ENCODE results near the gene AATK.

AATK gene

DNA sequence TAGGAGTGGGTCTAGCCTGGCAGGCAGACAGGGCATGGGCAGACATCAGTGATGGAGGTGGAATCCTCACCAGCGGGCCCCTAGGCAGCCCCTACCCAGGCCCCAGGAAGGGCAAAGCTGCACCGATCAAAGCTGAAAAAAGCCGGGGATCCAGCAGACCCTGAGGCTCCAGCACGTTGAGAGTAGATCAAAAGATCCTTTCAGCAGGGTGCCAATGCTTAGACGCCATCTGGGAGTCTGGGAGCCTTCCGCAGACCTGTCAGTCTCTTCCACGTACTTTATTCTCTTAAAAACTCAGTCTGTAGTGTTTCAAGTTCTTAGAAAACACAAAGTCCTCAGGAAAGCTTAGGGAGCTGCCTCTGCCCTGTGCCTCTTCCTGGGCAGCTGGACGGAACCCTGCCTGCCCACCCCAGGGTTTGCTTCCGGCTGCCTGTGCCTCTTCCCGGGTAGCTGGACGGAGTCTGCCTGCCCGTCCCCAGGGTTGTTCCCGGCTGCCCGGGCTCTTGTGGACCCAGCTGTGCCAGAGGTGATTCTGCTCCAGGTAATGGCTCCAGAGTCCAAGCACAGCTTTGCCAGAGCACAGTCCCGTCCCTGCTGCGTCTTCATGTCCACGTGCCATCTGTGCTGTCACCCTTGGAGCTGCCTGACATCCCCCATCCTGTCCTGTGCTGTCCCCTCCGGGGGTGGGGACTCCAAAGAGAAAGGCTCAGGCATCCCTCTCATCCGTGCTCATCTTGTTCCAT lies 51.5 kb downstream of the AATK start:
- Histone ChIP-seq H3K9me3 (ENCODE audit: control insufficient read depth in 1 of 2, low read length in 2 of 2) (no peaks in the 10 kb centered on the region), H3K27ac (ENCODE audit: low read length) (no peak overlapping the region), H3K27me3 (ENCODE audit: low read depth, low read length) (no peaks in the 10 kb centered on the region), H3K36me3 (ENCODE audit: control insufficient read depth in 1 of 2, insufficient read depth in 2 of 2, low read length in 2 of 2) (peaks cover 0 to 41% of the 10 kb centered on the region in 2 donors), H3K4me1 (ENCODE audit: control insufficient read depth in 1 of 2, insufficient read depth in 2 of 2, low read length in 2 of 2) (peaks cover 0 to 16% of the 10 kb centered on the region in 2 donors), H3K4me3 (ENCODE audit: low read depth in 1 of 2, low read length in 2 of 2) (no peak overlapping the region)

DNA sequence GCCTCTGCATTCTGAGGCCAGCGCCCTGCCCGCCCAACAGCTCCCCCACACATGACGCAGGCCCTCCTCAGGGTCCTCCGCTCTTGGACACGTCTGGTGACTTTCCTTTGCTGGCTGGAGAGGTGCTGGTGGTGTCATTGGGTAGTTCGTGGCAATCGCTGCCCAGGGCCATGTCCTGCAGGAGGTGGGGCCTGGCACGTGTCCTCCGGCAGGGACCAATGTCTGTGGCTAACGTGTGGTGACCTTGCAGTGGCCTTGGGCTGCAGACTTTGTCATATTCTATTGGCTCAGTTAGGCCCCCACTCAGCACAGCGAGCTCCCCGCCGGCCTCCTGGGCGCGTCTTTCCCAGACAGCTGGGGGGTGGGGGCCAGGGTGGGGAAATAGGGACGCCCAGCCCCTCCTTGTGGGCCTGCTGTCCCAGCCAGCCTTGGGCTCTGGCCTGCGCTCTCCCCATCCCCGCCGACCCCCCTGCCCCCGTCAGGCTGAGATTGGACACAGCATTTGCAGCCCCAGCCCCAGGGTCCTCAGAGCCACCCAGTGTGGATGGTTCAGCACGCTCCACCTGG lies 52.8 kb downstream of the AATK start:
- Histone ChIP-seq H3K27ac (ENCODE audit: low read length) (no peak overlapping the region), H3K27me3 (ENCODE audit: low read depth, low read length) (no peaks in the 10 kb centered on the region), H3K4me1 (ENCODE audit: control insufficient read depth in 1 of 2, insufficient read depth in 2 of 2, low read length in 2 of 2) (peaks cover 0 to 5% of the 10 kb centered on the region in 2 donors), H3K36me3 (ENCODE audit: control insufficient read depth in 1 of 2, insufficient read depth in 2 of 2, low read length in 2 of 2) (peaks cover 0 to 48% of the 10 kb centered on the region in 2 donors), H3K9me3 (ENCODE audit: control insufficient read depth in 1 of 2, low read length in 2 of 2) (no peaks in the 10 kb centered on the region), H3K4me3 (ENCODE audit: low read depth in 1 of 2, low read length in 2 of 2) (no peak overlapping the region)

DNA sequence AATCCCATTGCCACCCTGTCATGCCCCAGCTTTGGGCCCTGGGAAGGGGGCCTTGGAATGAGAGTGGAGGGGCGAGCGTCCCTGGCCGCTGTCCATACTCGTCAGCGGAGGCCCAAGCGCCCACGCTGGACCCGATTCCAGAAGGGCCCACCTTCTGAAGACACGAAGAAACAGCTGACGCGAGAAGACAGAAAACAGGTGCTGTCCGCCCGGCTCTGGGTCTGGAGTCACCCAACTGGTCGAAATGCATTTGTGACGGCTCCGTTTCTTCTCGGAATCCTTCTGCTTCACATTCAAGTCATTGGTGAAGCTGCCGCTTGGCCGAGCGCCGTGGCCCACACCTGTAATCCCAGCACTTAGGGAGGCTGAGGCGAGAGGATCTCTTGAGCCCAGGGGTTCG lies 53.6 kb downstream of the AATK start:
- H3K4me1 ChIP-seq (ENCODE audit: control insufficient read depth in 1 of 2, insufficient read depth in 2 of 2, low read length in 2 of 2) = peaks cover 0 to 4% of the 10 kb centered on the region in 2 donors
- no peaks in the 10 kb centered on the region for H3K27me3 ChIP-seq (ENCODE audit: low read depth, low read length)
- peaks cover 0 to 52% of the 10 kb centered on the region in 2 donors for H3K36me3 ChIP-seq (ENCODE audit: control insufficient read depth in 1 of 2, insufficient read depth in 2 of 2, low read length in 2 of 2)
- no peak overlapping the region for H3K4me3 ChIP-seq (ENCODE audit: low read depth in 1 of 2, low read length in 2 of 2)
- H3K9me3 ChIP-seq (ENCODE audit: control insufficient read depth in 1 of 2, low read length in 2 of 2) = no peaks in the 10 kb centered on the region
- H3K27ac ChIP-seq (ENCODE audit: low read length) = no peak overlapping the region

DNA sequence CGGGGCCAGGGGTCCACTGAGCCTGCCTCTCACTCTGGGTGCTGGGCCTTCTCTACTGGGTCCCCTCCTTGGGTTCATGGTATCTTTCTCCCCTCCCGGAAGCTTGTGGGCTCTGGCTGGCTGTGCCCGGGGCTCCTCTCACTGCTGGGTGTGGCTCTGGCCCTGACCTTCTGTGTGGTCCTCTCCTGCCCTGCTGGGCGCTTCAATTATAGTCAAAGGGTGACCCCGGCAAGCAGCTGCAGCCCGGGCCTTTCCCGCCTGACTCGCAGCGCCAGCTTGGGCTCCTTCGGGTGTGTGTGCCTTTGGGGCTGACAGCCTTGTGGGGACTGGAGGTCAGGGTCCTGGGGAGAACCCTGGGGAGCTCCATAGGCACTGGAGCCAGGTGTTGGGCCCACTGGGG lies 55.0 kb downstream of the AATK start:
- Histone ChIP-seq H3K27me3 (ENCODE audit: low read depth, low read length) (no peaks in the 10 kb centered on the region), H3K27ac (ENCODE audit: low read length) (no peak overlapping the region), H3K4me3 (ENCODE audit: low read depth in 1 of 2, low read length in 2 of 2) (no peak overlapping the region), H3K36me3 (ENCODE audit: control insufficient read depth in 1 of 2, insufficient read depth in 2 of 2, low read length in 2 of 2) (peaks cover 0 to 62% of the 10 kb centered on the region in 2 donors), H3K9me3 (ENCODE audit: control insufficient read depth in 1 of 2, low read length in 2 of 2) (no peaks in the 10 kb centered on the region), H3K4me1 (ENCODE audit: control insufficient read depth in 1 of 2, insufficient read depth in 2 of 2, low read length in 2 of 2) (no peaks in the 10 kb centered on the region)

DNA sequence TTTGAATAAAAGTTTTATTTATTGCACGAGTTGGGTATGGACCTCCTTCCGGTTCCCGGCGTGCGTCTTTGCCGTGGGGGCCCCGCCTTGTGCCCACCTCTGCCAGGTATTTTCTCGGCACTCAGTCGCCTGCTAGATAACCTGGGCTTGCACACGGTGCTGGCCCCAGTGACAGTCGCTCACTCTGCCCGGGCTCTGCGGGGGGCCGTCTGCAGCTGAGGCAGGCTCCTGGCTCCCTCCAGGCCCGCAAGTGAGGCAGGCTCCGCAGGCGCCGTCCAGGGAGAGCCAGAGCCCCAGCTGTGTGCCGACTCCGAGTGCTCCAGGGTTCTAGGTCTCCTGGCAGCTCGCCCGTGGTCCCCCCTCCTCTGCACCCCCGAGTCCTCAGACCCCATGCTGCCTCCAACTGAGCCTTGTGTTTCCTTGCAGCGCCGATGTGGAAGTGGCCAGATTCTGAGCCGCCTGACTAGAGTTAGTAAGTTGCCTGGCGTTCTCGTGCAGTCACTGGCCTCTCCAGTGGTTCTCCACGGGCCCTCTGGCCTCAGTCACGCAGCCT lies 55.5 kb downstream of the AATK start:
- Histone ChIP-seq H3K27me3 (ENCODE audit: low read depth, low read length) (no peaks in the 10 kb centered on the region), H3K4me3 (ENCODE audit: low read depth in 1 of 2, low read length in 2 of 2) (no peak overlapping the region), H3K36me3 (ENCODE audit: control insufficient read depth in 1 of 2, insufficient read depth in 2 of 2, low read length in 2 of 2) (peaks cover 0 to 62% of the 10 kb centered on the region in 2 donors), H3K9me3 (ENCODE audit: control insufficient read depth in 1 of 2, low read length in 2 of 2) (no peaks in the 10 kb centered on the region), H3K27ac (ENCODE audit: low read length) (no peak overlapping the region), H3K4me1 (ENCODE audit: control insufficient read depth in 1 of 2, insufficient read depth in 2 of 2, low read length in 2 of 2) (no peaks in the 10 kb centered on the region)

DNA sequence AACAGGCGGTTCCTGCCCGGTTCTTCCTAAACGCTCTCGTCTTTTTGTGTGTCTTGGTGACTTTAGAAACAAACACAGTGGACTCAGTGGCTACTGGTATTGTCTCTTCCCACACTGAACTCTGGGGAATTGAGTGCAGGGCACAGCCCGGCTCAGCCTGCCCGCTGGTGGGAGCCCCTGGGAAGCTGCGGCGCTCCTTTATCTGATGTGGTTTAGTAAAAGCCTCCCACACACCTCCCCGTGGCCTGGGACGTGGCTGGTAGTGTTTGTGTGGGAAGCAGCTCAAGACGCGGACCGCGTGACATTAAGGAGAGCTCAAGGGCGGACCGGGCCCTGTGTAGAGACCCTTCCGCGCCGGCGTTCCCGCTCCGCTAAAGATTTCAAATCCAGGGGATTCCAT lies 56.1 kb downstream of the AATK start:
- Histone ChIP-seq H3K4me1 (ENCODE audit: control insufficient read depth in 1 of 2, insufficient read depth in 2 of 2, low read length in 2 of 2) (no peaks in the 10 kb centered on the region), H3K27ac (ENCODE audit: low read length) (no peak overlapping the region), H3K36me3 (ENCODE audit: control insufficient read depth in 1 of 2, insufficient read depth in 2 of 2, low read length in 2 of 2) (peaks cover 0 to 66% of the 10 kb centered on the region in 2 donors), H3K27me3 (ENCODE audit: low read depth, low read length) (no peaks in the 10 kb centered on the region), H3K9me3 (ENCODE audit: control insufficient read depth in 1 of 2, low read length in 2 of 2) (no peaks in the 10 kb centered on the region), H3K4me3 (ENCODE audit: low read depth in 1 of 2, low read length in 2 of 2) (no peak overlapping the region)

DNA sequence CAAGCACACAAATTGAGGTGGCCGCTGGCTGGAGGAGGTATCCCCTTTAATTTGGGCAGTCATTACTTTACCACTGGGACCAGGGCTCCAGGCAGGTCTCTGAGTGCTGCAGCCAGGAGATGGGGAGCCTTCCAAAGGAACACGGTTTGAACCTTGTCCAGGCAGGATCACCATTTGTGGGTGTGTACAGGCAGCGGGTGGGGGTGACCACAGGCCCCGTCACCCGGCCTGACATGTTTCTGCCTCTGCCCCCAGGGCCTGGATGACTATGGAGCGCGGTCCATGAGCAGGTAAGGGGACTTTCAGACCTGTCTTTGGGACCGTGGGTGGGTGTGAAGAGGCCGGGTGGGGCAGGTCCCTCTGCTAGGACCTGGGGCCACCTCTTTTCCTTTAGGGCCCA lies 57.8 kb downstream of the AATK start:
- H3K4me3 ChIP-seq (ENCODE audit: low read depth in 1 of 2, low read length in 2 of 2) = no peak overlapping the region
- H3K27ac ChIP-seq (ENCODE audit: low read length) = no peak overlapping the region
- peaks cover 6 to 83% of the 10 kb centered on the region in 2 donors for H3K36me3 ChIP-seq (ENCODE audit: control insufficient read depth in 1 of 2, insufficient read depth in 2 of 2, low read length in 2 of 2)
- H3K9me3 ChIP-seq (ENCODE audit: control insufficient read depth in 1 of 2, low read length in 2 of 2) = no peaks in the 10 kb centered on the region
- H3K4me1 ChIP-seq (ENCODE audit: control insufficient read depth in 1 of 2, insufficient read depth in 2 of 2, low read length in 2 of 2) = no peaks in the 10 kb centered on the region
- H3K27me3 ChIP-seq (ENCODE audit: low read depth, low read length) = no peaks in the 10 kb centered on the region

DNA sequence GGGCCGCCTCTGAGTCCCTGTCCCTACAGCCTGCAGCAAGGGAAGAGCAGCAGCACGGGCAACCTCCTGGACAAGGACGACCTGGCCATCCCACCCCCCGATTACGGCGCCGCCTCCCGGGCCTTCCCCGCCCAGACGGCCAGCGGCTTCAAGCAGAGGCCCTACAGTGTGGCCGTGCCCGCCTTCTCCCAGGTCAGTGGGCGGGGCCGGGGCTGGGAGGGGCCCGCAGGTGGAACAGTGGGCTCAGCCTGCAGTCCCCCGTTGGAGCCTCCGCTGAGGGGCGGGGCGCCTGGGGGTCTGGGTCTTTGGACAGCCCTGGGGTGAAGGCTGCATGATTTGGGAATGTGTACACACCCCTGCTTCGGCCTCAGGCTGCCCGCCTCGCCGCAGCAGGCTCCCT lies 59.3 kb downstream of the AATK start:
- H3K36me3 ChIP-seq (ENCODE audit: control insufficient read depth in 1 of 2, insufficient read depth in 2 of 2, low read length in 2 of 2) = peaks cover 6 to 76% of the 10 kb centered on the region in 2 donors
- H3K4me3 ChIP-seq (ENCODE audit: low read depth in 1 of 2, low read length in 2 of 2) = no peak overlapping the region
- no peaks in the 10 kb centered on the region for H3K9me3 ChIP-seq (ENCODE audit: control insufficient read depth in 1 of 2, low read length in 2 of 2)
- H3K27me3 ChIP-seq (ENCODE audit: low read depth, low read length) = no peaks in the 10 kb centered on the region
- no peak overlapping the region for H3K27ac ChIP-seq (ENCODE audit: low read length)
- peaks cover 0 to 5% of the 10 kb centered on the region in 2 donors for H3K4me1 ChIP-seq (ENCODE audit: control insufficient read depth in 1 of 2, insufficient read depth in 2 of 2, low read length in 2 of 2)

DNA sequence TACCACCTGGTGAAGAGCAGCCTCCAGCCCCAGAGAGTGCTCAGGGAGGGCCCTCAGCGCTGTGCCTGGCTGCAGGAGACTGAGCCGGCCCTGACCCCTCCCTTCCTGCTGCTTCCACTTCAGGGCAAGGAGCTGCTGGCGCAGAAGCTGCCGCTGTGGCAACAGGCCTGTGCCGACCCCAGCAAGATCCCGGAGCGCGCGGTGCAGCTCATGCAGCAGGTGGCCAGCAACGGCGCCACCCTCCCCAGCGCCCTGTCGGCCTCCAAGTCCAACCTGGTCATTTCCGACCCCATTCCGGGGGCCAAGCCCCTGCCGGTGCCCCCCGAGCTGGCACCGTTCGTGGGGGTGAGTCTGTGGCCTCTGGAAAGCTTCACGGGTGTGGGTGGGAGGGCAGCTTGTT lies 62.6 kb downstream of the AATK start:
- Histone ChIP-seq H3K4me3 (ENCODE audit: low read depth in 1 of 2, low read length in 2 of 2) (no peak overlapping the region), H3K27me3 (ENCODE audit: low read depth, low read length) (no peaks in the 10 kb centered on the region), H3K36me3 (ENCODE audit: control insufficient read depth in 1 of 2, insufficient read depth in 2 of 2, low read length in 2 of 2) (peaks cover 12 to 71% of the 10 kb centered on the region in 2 donors), H3K4me1 (ENCODE audit: control insufficient read depth in 1 of 2, insufficient read depth in 2 of 2, low read length in 2 of 2) (peaks cover 0 to 12% of the 10 kb centered on the region in 2 donors), H3K9me3 (ENCODE audit: control insufficient read depth in 1 of 2, low read length in 2 of 2) (no peaks in the 10 kb centered on the region), H3K27ac (ENCODE audit: low read length) (no peak overlapping the region)

DNA sequence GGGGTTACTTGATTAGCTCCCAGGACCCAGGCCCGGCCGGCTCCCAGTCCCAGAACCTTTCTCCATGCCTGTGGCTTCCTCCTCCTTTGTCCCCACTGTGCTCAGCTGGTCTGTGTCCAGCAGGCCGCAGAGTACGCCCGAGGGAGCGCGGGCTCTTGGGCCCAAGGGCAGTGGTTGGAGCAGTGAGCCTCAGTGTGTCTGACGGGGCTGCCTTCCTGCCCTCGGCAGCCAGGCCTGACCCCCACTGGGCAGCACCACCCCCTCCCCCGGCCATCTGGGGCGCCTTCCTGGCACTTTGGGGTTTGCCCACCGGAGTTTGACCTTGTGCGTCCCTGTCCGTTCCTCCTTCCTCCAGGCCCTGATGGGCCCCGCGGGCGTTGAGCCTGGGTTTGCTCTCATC lies 63.2 kb downstream of the AATK start:
- H3K27me3 ChIP-seq (ENCODE audit: low read depth, low read length) = no peaks in the 10 kb centered on the region
- peaks cover 12 to 67% of the 10 kb centered on the region in 2 donors for H3K36me3 ChIP-seq (ENCODE audit: control insufficient read depth in 1 of 2, insufficient read depth in 2 of 2, low read length in 2 of 2)
- no peak overlapping the region for H3K27ac ChIP-seq (ENCODE audit: low read length)
- peaks cover 0 to 14% of the 10 kb centered on the region in 2 donors for H3K4me1 ChIP-seq (ENCODE audit: control insufficient read depth in 1 of 2, insufficient read depth in 2 of 2, low read length in 2 of 2)
- no peak overlapping the region for H3K4me3 ChIP-seq (ENCODE audit: low read depth in 1 of 2, low read length in 2 of 2)
- H3K9me3 ChIP-seq (ENCODE audit: control insufficient read depth in 1 of 2, low read length in 2 of 2) = no peaks in the 10 kb centered on the region

DNA sequence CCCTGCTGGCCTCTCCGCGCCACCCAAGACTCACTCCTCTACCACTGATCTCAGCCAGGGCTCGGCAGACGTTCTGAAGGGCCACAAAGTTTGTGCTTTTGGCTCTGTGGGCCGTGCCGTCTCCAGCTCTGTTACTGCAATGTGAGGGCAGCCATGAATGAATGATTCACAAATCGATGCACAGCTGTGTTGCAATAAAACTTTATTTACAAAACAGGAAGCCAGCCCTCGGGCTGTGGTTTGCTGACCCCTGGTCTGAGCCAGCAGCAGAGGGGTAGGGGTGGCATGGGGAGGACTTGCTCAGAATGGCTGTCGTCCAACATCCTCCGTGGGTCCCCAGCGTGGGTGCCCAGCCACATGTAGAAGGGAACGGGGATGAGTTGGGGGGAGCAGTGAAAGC lies 63.7 kb downstream of the AATK start:
- Histone ChIP-seq H3K27ac (ENCODE audit: low read length) (no peak overlapping the region), H3K9me3 (ENCODE audit: control insufficient read depth in 1 of 2, low read length in 2 of 2) (no peaks in the 10 kb centered on the region), H3K27me3 (ENCODE audit: low read depth, low read length) (no peaks in the 10 kb centered on the region), H3K4me3 (ENCODE audit: low read depth in 1 of 2, low read length in 2 of 2) (no peak overlapping the region), H3K4me1 (ENCODE audit: control insufficient read depth in 1 of 2, insufficient read depth in 2 of 2, low read length in 2 of 2) (peaks cover 0 to 19% of the 10 kb centered on the region in 2 donors), H3K36me3 (ENCODE audit: control insufficient read depth in 1 of 2, insufficient read depth in 2 of 2, low read length in 2 of 2) (peaks cover 12 to 62% of the 10 kb centered on the region in 2 donors)

Data from muscle layer of duodenum (tissue), 2 donors.